GM12891 (cell line): ENCODE measurements around the gene FMNL1.

ENCODE experiments used
- POLR2A ChIP-seq: IDR thresholded peaks from 2 replicates; pipeline ENCODE4 v1.6.1; 2011; ENCODE audit warnings: low read depth, low read length, control low read depth
- SPI1 ChIP-seq: IDR thresholded peaks from 2 replicates; pipeline ENCODE4 v1.6.1; 2011; ENCODE audit warnings: low read depth, low read length, control low read depth

- TF ChIP-seq SPI1 (no peak), POLR2A (no peak)
Measured at GRCh38 chr17:45218895-45219661, 2.6 kb upstream of the FMNL1 start.
